Fibroblast of skin of scalp (primary cell): ENCODE results near the gene SH2D3A. TPM values are rescaled to one million over a fixed set of nuclear protein-coding genes. Genes with fewer than 3 reads are reported as not detected.
"Not testable (repeated sequence)": the region's sequence is repeated elsewhere in the genome, so short reads cannot be mapped to it uniquely, and the experiment has no call there.

Experiments used
- DNase-seq: peaks from one replicate; pipeline ENCODE4 v3.0.0-alpha.2; 2013
- polyA plus RNA-seq, 2 experiments: library from polyadenylated mRNA; unstranded; fragments of 120-200 nt; gene quantifications; one replicate each; pipeline ENCODE4 v1.2.1, GENCODE V29; 2013; ENCODE audit not compliant: insufficient read length in 2 of 2

SH2D3A gene
- 0.51 TPM for polyA plus RNA-seq (2013, experiment 1 of 2; ENCODE audit: insufficient read length)
- 0.47 TPM for polyA plus RNA-seq (2013, experiment 2 of 2; ENCODE audit: insufficient read length)

GRCh38 chr19:6767357-6768235, at the start of gene SH2D3A:
SH2D3A (minus strand) TSS chr19:6767435; CDS start chr19:6763748, 3,687 bp downstream.
- peak; percentile 21 for DNase-seq

GRCh38 chr19:6813659-6814058, 46.4 kb upstream of the SH2D3A start:
- no peak for DNase-seq

- no peak for DNase-seq
Measured at GRCh38 chr19:6812612-6813011, 45.4 kb upstream of the SH2D3A start.

DNA sequence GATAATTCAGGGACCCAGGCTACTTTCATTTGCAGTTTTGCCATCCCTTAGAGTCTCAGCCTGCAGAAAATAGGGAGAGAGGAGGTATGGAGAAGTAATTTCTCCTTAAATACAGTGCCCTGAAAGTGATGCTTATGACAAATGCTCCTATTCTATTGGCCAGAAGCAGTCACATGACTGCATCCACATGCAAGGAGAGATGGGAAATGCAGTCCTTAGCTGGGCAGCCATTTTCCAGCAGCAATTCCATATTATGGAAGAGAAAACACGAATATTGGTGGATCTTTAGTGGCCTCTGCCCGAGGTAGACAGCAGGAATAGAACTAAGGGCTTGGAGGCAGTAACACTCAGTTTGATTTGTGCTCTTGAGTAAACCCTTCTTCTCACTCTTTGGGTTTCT, 44.7 kb upstream of the SH2D3A start:
- DNase-seq = peak; percentile 29

- DNase-seq = no peak
Measured at GRCh38 chr19:6811378-6811777, 44.1 kb upstream of the SH2D3A start.

GRCh38 chr19:6809262-6809661, 42.0 kb upstream of the SH2D3A start:
- no peak for DNase-seq

DNA sequence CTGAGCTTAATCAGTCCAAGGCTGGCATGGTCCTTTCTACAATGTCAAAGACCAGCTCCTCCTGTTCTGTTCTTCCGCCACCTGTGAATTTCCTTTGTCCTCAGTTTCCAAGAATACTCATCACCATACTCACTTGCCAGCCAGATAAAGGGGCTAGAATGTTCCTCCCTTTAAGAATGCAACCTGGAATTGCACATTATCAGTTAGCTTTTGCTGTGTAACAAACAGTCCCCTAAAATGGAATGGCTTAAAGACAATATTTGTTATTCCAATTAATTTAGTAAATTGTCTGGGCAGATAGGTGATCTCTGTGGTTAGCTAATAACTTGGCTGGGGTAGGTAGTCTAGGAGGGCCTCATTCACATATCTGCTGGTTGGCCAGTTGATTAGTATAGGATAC, 41.3 kb upstream of the SH2D3A start:
- no peak for DNase-seq

DNA sequence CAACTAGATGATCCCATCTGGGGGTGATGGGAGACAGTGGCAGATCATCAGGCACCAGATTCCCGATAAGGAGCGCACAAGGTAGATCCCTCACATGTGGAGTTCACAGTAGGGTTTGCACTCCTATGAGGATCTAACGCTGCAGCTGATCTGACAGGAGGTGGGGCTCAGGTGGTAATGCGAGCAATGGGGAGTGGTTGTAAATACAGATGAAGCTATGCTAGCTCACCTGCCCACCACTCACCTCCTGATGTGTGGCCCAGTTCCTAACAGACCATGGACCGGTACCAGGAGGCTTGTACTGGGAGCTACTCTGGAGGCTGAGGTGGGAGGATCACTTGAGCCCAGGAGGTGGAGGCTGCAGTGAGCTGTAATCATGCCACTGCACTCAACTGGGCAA, 40.1 kb upstream of the SH2D3A start:
- no peak for DNase-seq

- no peak for DNase-seq
Measured at GRCh38 chr19:6806488-6806887, 39.3 kb upstream of the SH2D3A start.

GRCh38 chr19:6803036-6803404, 35.8 kb upstream of the SH2D3A start:
- DNase-seq = no peak

- no peak for DNase-seq
Measured at GRCh38 chr19:6802336-6803035, 35.3 kb upstream of the SH2D3A start.

DNA sequence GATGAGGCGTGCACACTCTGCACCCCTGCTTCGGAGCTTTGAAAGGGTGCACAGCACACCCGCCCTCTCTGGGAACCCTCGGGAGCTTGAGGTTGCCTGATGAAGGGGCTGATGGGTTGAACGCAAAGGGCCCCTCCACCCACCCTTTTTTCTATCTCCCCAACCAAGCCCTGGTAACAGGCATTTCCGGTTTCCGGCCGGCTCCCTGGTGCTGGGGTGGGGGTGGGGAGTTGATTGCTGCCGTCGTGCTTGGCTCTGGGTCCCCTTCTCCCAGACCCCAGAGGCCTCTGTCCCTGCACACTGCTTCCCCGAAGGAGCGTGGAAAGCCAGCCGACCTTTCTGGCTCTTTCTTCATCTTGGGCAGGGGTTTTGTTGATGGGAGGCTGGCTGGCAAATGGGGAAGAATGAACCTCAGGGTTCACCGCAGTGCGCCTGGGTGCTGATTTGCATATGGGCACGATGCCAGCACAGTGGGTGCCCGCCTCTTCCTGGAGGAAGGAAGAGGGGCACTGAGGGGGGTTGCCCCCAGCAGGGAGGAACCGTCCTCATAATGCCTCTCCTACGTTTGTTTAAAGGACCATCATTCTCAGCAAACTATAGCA, 34.4 kb upstream of the SH2D3A start:
- peak; percentile 23 for DNase-seq

GRCh38 chr19:6800991-6801484, 33.8 kb upstream of the SH2D3A start:
- peak; percentile 53 for DNase-seq

DNA sequence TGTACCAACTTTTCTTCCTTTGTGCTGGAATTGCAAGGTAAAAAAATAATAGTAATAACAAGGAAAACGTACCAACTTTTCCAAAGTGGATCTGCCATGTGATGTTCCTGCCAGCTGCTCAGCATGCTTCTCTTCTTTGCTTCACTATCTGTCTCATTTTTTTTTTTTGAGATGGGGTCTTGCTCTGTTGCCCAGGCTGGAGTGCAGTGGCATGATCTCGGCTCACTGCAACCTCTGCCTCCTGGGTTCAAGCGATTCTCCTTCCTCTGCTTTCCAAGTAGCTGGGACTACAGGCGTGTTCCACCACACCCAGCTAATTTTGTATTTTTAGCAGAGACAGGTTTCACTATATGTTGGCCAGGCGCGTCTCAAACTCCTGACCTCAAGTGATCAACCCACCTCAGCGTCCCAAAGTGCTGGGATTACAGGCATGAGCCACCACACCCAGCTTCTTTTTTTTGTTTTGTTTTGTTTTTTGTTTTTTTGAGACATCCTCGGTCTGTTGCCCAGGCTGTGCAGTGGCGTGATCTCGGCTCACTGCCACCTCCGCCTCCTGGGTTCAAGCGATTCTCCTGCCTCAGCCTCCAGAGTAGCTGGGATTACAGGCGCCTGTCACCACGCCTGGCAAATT, 33.0 kb upstream of the SH2D3A start:
- not testable (repeated sequence) for DNase-seq

GRCh38 chr19:6797646-6798045, 30.4 kb upstream of the SH2D3A start:
- no peak for DNase-seq

DNA sequence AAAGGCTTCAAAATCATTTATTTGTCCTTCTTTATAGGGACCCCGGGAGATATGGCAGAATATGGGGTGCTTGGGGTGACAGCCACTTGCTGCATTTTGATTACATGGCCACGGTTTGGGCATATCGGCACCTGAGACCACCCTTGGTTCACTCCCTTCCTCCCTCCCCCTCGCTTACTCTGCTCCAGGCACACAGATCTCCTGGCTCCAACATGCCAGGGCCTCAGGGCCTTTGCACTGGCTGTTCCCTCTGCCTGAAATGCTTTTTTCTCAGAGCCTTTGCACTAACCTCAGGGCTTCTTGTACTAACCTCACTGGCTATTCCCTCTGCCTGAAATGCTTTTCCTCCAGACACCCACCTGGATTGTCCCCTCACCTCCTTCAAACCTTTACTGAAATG, 29.0 kb upstream of the SH2D3A start:
- no peak for DNase-seq

GRCh38 chr19:6794686-6795431, 27.6 kb upstream of the SH2D3A start:
- no peak for DNase-seq

DNA sequence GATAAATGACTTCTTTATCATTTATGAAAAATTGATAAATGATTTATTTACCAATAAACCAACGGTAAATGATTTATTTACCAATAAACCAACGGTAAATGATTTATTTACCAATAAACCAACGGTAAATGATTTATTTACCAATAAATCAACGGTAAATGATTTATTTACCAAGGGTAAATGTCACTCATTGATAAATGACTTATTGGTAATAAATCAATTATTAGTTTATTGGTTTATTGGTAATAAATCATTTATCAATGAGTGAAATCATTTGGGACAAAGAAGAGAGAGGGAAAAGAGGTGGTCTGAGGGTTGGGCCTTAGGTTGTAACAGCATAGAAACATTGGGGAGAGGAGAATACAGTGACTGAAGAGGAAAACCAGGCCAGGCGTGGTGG, 26.7 kb upstream of the SH2D3A start:
- no peak for DNase-seq

GRCh38 chr19:6793411-6793810, 26.2 kb upstream of the SH2D3A start:
- DNase-seq = no peak

GRCh38 chr19:6791237-6791636, 24.0 kb upstream of the SH2D3A start:
- no peak for DNase-seq

GRCh38 chr19:6790194-6791128, 23.2 kb upstream of the SH2D3A start:
- no peak for DNase-seq
